Stimulated activated CD8-positive, alpha-beta memory T cell treated with anti-CD3 and anti-CD28 coated beads, Interleukin-15, amount 100 ng/mL, for 1 hour (primary cell): ENCODE results near the gene SOX5.

ENCODE experiments used
- DNase-seq: peaks from one replicate; pipeline ENCODE4 v3.0.0-alpha.2; 2020; ENCODE audit warnings: low read depth

SOX5 gene

GRCh38 chr12:23596568-23596967 lies 352.9 kb downstream of the SOX5 start:
- no peak for DNase-seq

GRCh38 chr12:23587833-23588559 lies 361.5 kb downstream of the SOX5 start:
- no peak for DNase-seq

DNA sequence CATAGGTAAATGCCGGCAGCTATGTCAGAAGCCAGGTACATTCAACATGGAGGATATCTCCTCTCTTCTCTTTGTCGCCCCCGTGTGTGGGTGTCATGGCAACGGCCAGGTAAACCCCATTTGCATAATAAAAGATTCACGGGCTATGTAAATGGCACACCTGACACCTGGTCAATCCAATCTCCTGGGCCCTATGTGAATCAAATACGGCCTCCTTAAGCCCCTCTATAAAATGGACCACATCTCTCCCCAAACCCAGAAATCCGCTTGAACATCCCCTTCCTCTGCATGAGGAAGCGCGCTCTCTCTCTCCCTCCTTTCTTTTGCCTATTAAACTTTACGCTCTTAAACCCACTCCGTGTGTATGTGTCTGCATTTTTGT lies 363.7 kb downstream of the SOX5 start:
- no peak for DNase-seq

- no peak for DNase-seq
Observed at GRCh38 chr12:23585156-23585781, 364.2 kb downstream of the SOX5 start.

GRCh38 chr12:23581913-23582312 lies 367.6 kb downstream of the SOX5 start:
- no peak for DNase-seq

GRCh38 chr12:23579257-23579656 lies 370.2 kb downstream of the SOX5 start:
- no peak for DNase-seq

DNA sequence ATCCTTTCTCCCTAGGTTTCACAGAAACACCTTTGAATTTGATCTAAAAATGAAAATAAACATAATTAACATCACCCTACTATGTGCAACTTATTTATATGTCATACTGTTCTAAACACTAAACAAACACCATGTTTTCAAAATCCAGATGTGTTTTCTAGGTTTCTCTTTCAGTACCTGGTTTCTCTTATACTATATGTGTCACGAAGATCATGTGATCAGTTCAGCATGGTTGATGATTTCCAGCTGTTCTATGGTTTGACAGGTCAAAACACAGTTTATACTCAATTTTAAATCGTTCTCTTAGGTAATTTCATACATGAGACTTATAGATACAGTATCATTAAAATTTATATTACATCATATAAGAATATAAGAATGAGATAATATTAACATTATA lies 373.1 kb downstream of the SOX5 start:
- no peak for DNase-seq

- no peak for DNase-seq
Observed at GRCh38 chr12:23569356-23569755, 380.1 kb downstream of the SOX5 start.

DNA sequence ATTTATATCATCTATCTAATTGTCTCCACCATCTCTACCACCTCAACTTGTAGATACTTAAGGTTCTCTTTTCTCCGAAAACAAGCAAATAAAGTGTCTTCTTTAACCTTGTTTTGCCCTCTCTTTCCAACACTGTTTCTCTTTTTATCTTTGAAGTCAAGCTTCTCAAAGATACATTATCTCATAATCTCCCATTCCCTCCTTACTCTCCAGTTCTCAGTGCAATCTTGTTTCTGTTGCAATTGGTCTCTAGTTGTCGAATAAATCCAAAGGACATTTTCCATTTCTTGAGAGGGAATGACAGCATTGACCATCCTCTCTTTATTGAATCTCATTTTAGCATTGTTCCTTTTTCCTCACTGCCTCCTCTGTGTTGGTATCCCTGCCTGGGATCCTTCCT lies 383.3 kb downstream of the SOX5 start:
- DNase-seq, result no peak

DNA sequence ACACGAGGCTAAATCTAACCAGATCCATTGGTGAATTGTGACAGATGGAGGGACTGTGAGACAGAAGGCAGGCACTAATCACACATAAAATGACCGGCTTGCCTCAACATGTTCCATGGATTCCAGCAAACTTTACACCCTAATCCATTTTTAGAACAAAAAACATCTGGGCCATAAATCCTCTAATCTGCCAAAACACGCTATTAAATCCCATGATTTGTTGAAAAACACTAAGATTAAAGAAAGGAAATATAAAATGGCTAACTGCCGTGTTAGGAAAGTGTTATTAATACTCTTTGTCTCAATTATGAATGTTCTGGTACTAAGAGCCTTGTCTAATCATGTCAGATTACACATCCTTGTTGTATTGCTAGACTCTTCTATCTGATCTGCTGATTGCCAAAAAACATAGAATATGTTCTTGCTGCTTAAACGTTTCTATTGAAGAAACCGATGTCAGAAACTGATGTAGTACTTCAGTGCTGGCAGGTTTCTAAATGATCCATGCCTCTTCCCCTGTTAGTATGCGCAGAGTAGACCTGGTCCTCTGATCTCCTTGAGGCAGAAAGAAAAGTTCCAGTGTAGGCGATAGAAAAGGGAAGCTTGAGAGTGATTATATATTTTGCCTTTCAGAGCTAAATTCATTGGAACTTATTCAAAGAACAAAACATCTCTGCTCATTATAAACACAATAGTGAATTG lies 384.9 kb downstream of the SOX5 start:
- no peak for DNase-seq

DNA sequence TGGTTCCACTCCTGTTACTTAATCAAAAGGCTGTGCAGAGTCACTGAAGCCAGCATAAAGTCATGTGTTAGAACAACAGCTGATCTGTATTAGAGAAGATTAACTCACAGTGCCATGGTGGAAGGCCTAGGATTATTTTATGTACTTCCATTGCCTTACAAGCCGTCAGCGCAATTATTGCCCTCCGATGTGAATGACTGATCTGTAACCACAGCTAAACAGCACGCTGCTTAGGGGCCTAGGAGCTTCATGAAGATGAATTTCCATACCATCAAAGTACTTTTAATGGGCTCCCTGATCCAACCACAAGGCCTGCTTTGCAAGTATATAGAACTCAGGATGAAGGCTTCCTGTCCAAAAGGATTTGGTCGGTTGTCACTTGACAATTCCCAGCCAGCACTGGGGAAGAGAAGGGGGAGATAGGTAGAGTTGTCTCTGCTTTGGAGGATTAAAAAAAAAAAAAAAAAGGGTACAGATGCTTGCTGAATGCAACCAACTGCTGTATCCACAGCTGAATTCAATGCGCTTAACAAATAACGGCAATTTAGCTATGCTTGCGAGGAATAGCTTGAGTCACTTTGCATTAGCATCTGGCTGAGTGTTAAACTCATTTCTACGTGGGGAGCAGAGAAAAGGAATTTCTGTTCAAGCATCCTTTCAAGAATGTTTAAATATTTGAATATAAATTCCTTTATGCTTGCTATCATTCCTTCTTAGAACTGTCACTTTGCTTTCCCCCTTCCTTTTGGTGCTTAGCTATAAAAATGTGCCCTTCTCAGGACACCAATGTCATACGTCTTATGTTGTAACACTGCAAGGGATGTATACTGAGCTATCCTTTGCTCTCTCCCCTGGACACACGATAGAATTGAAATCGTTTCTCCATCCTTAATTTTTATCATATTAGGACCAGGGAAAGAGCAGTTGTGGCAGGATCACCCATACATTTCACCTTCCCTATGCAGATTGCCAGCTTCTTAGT lies 387.8 kb downstream of the SOX5 start:
- DNase-seq, result no peak

DNA sequence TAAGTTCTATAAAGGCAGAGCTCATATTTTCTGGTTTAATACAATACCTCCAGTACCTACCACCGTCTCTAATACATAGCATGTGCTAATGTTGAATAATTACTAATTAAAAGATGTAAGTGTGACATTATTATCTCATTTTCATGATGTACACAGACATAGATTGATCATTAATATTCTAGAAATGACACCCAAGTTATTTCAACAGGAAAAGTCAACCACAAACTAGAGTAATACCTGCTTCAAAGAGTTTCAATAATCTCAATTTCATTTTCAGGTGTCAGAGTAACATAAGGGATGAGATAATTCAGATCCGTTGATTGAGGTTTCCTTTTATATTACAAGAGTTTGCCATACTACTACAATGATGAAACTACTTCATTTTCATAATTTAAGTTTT lies 388.9 kb downstream of the SOX5 start:
- DNase-seq, result no peak

- no peak for DNase-seq
Observed at GRCh38 chr12:23559268-23559753, 390.2 kb downstream of the SOX5 start.

GRCh38 chr12:23556661-23557060 lies 392.8 kb downstream of the SOX5 start:
- no peak for DNase-seq

DNA sequence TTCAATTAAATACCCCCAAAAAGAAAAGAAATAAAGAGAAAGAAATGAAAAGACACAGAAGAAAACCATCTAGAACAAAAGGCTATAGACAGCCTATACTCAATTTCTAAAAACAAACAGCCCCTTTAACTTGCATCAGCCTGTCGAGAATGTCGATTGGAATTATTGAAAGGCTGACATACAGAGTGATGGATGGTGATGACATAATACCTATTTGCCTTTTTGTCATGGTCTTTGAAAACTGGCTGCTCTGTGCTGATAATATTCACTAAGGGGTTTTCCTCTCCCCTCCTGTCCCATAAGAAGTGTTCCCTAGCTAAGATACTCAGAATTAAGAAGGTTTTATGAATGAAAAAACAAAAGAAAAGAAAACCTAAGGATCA lies 393.7 kb downstream of the SOX5 start:
- no peak for DNase-seq

- DNase-seq, result no peak
Observed at GRCh38 chr12:23555180-23555824, 394.2 kb downstream of the SOX5 start.

DNA sequence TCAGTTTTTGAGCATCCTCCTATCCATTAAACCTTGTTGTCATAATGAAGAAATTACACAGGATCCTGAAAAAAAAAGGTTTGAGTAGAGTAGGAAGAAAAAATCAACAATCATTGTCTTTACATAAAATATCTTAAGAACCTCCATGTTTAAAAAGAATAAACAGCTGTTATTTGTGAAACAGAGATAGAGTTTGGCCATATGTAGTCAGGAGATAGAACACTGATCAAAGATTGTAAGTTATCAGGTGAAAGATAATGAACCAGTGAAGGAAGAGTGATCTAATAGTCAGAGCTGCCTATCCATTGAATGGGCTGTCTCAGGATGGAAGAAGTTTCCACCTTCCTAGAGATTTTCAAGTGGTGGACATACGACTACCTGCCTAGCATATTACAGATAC lies 397.1 kb downstream of the SOX5 start:
- no peak for DNase-seq

- DNase-seq, result no peak
Observed at GRCh38 chr12:23550753-23551152, 398.7 kb downstream of the SOX5 start.

- DNase-seq, result no peak
Observed at GRCh38 chr12:23548742-23549141, 400.7 kb downstream of the SOX5 start.

GRCh38 chr12:23546756-23547155 lies 402.7 kb downstream of the SOX5 start:
- no peak for DNase-seq

DNA sequence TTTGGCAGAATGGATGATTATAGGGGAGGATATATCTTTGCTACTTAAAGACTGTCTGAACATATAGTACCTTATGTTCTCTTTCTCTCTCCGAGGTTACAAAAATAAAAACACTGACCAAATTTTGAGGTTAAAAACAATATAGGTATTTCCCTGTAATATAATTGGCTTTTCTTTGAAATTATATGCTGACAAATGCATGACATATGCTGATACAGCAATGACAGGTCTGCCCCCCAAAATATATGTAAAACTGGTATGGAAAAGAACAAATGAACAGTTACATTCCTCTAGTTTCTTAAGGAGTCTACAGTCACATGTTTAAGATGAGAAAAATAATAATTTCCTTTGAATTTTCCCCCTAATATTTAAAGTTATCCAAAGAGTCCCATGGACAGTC lies 405.7 kb downstream of the SOX5 start:
- no peak for DNase-seq

DNA sequence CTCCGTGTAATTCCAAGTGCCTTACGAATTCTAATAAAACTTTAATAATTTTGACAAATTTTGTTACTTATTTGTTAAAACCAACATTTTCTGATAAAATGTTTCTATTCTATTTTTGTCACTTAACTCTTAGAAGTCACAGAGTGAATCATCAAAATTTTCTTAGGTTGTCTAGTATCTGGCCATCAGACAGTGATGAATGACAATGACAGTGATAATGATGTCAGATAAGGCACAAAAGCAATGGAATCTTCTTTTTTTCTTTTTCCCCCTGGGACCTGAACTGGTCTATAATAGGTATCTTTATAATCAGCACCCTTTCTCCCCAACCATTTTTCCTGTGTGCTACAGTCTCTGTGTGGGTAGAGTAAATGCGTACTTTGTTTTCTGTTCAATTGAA lies 407.3 kb downstream of the SOX5 start:
- DNase-seq, result no peak
